Gastroesophageal sphincter (tissue), 4 donors: Measurements from ENCODE around the gene ITIH5. TPM values are rescaled to one million over a fixed set of nuclear protein-coding genes. Genes with fewer than 3 reads are reported as not detected.

Source experiments
- ATAC-seq: fragments of 150-250 bp; one replicate; pipeline ENCODE4 v1.9.1; 2016; ENCODE audit warnings: mild to moderate bottlenecking, moderate library complexity
- H3K27ac ChIP-seq, 4 donors: fragments of 200-600 bp; sonication (generic) in 3 of 4; 1 replicate in 3 of 4; 2 replicates in 1 of 4; pipeline ENCODE4 v1.5.1; 2016 to 2019
- H3K27me3 ChIP-seq: fragments of 200-600 bp; sonication (generic); one replicate; pipeline ENCODE4 v1.5.1; 2019
- H3K36me3 ChIP-seq, 2 donors: fragments of 200-600 bp; sonication (generic); one replicate each; pipeline ENCODE4 v1.5.1; 2019; ENCODE audit warnings: control low read depth in 1 of 2
- H3K4me1 ChIP-seq, 3 donors: fragments of 200-600 bp; sonication (generic); 1 replicate in 2 of 3; 2 replicates in 1 of 3; pipeline ENCODE4 v1.5.1; 2016 to 2019; ENCODE audit warnings: control low read depth in 2 of 3
- H3K4me3 ChIP-seq, 2 donors: fragments of 200-600 bp; sonication (generic); one replicate each; pipeline ENCODE4 v1.5.1; 2019; ENCODE audit warnings: mild to moderate bottlenecking in 1 of 2, moderate library complexity in 1 of 2
- H3K9me3 ChIP-seq, 3 donors: fragments of 200-600 bp; sonication (generic); one replicate each; pipeline ENCODE4 v1.5.1; 2017 to 2019; ENCODE audit warnings: control low read depth in 2 of 3
- EP300 ChIP-seq: sonication (generic); formaldehyde crosslinking; IDR thresholded peaks from one replicate; pipeline ENCODE4 v1.6.1; 2017; ENCODE audit warnings: antibody characterized with exemption, mild to moderate bottlenecking
- POLR2A ChIP-seq, 2 donors: fragments of 450-650 bp; IDR thresholded peaks; one replicate each; pipeline ENCODE4 v1.6.1; 2017; ENCODE audit warnings: antibody characterized with exemption in 2 of 2, mild to moderate bottlenecking in 2 of 2, moderate library complexity in 1 of 2
- POLR2AphosphoS5 ChIP-seq: sonication (generic); formaldehyde crosslinking; IDR thresholded peaks from one replicate; pipeline ENCODE4 v1.6.1; 2017; ENCODE audit warnings: antibody characterized with exemption
- WGBS, 2 donors: methylation state at CpG; one replicate each; pipeline ENCODE4 v1.1.5; 2018; ENCODE audit warnings: low coverage in 1 of 2; 5-methylcytosine and 5-hydroxymethylcytosine counted together
- total RNA-seq, 4 donors: library from RNA; depleted of rRNA; stranded (reverse); fragments of >200 nt; gene quantifications; one replicate each; pipeline ENCODE4 v1.1.0, GENCODE V29; 2016
- TF ChIP-seq, protein P1 (sequence below), 4 experiments: fragments of 200-600 bp in 2 of 4; fragments of 450-650 bp in 2 of 4; sonication (generic) in 1 of 4; IDR thresholded peaks; one replicate each; pipeline ENCODE4 v1.5.1; 2017 to 2019; ENCODE audit warnings: antibody characterized with exemption in 4 of 4, mild to moderate bottlenecking in 2 of 4, moderate library complexity in 2 of 4

ITIH5 gene
- total RNA-seq, 4 donors from 2014 or later = 36.4 to 96.0 (median 52.9) TPM

DNA sequence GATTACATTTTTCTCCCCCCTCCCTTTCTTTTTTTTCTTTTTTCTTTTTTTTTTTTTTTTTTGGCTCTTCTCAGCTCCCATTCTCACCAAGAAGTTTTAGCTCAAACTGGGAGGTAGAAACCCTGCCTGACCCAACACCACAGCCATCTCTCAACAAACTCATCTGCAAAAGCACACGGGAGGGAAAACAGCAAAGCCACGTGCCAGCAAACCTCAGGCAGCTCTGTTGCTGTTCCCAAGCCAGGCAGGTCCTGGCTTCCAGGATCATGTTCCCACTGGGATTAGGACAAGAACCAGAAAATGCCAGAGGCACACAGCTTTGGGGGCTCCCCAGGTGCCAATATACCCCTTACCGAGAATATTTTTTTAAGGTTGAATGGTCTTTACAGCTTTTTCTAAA lies 56.7 kb downstream of the ITIH5 start:
- Histone ChIP-seq H3K4me1 (peaks cover 7 to 55% (median 14%) of the 10 kb centered on the region in 3 donors), H3K27ac (peak overlapping the region; percentile 41 to 74 (median 70)), H3K4me3 (no peak overlapping the region), H3K9me3 (no peaks in the 10 kb centered on the region), H3K27me3 (no peaks in the 10 kb centered on the region), H3K36me3 (peaks cover 0 to 6% of the 10 kb centered on the region in 2 donors)
- 48 to 63% methylated on average over 1 to 2 of the region's 3 CpGs for WGBS, 2 donors
- ATAC-seq = no peak
- no peak for TF ChIP-seq POLR2A (IDR thresholded peaks at IDR 0.05)
- TF ChIP-seq, protein P1, sequence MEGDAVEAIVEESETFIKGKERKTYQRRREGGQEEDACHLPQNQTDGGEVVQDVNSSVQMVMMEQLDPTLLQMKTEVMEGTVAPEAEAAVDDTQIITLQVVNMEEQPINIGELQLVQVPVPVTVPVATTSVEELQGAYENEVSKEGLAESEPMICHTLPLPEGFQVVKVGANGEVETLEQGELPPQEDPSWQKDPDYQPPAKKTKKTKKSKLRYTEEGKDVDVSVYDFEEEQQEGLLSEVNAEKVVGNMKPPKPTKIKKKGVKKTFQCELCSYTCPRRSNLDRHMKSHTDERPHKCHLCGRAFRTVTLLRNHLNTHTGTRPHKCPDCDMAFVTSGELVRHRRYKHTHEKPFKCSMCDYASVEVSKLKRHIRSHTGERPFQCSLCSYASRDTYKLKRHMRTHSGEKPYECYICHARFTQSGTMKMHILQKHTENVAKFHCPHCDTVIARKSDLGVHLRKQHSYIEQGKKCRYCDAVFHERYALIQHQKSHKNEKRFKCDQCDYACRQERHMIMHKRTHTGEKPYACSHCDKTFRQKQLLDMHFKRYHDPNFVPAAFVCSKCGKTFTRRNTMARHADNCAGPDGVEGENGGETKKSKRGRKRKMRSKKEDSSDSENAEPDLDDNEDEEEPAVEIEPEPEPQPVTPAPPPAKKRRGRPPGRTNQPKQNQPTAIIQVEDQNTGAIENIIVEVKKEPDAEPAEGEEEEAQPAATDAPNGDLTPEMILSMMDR (IDR thresholded peaks at IDR 0.05) = no peak
- TF ChIP-seq EP300 = no peak
- TF ChIP-seq POLR2AphosphoS5 = no peak

DNA sequence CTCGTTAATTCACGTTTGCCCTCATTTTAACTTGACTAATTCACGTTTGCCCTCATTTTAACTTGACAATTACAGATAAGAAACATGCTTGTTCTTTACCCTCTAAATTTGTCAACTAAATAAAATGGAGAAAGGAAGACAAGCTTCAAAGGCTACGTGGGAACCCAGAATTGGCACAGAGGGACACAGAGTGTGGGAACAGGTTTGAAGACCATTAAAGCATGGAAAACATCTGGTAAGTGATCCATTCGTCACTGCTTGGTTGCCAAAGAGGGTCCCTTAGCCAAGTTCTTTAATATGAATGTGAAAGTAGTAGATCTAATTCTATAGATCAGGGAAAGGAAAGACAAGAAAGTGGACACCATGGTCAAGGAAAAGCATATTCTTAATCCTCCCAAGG lies 57.2 kb downstream of the ITIH5 start:
- no peak for ATAC-seq
- Histone ChIP-seq H3K27ac (peak overlapping the region in 2 of 4 donors; percentile 68 to 74), H3K36me3 (peaks cover 0 to 3% of the 10 kb centered on the region in 2 donors), H3K4me3 (no peak overlapping the region), H3K27me3 (no peaks in the 10 kb centered on the region), H3K9me3 (no peaks in the 10 kb centered on the region), H3K4me1 (peaks cover 7 to 55% (median 14%) of the 10 kb centered on the region in 3 donors)
- WGBS, 2 donors = 67 to 85% methylated on average over 4 to 5 of the region's 5 CpGs
- TF ChIP-seq POLR2AphosphoS5 = no peak
- TF ChIP-seq EP300 = no peak
- TF ChIP-seq POLR2A (IDR thresholded peaks at IDR 0.05) = no peak
- TF ChIP-seq, protein P1 (IDR thresholded peaks at IDR 0.05) = no peak

- H3K9me3 ChIP-seq = no peaks in the 10 kb centered on the region
- H3K4me3 ChIP-seq = no peak overlapping the region
- no peak overlapping the region for H3K27ac ChIP-seq
- TF ChIP-seq EP300 (no peak), POLR2AphosphoS5 (no peak), POLR2A (IDR thresholded peaks at IDR 0.05) (no peak)
- TF ChIP-seq, protein P1 (IDR thresholded peaks at IDR 0.05) = no peak
- H3K27me3 ChIP-seq = no peaks in the 10 kb centered on the region
- no peaks in the 10 kb centered on the region for H3K36me3 ChIP-seq
- WGBS, 2 donors = 94 to 95% methylated on average over 5 to 11 of the region's 11 CpGs
- ATAC-seq = no peak
- peaks cover 7 to 55% (median 14%) of the 10 kb centered on the region in 3 donors for H3K4me1 ChIP-seq
These were observed 58.8 kb downstream of the ITIH5 start for GRCh38 chr10:7608001-7608400.

- H3K4me1 ChIP-seq = peaks cover 7 to 58% (median 14%) of the 10 kb centered on the region in 3 donors
- peak overlapping the region in 3 of 4 donors; percentile 48 to 59 (median 52) for H3K27ac ChIP-seq
- ATAC-seq = peak; percentile 46
- H3K9me3 ChIP-seq = no peaks in the 10 kb centered on the region
- WGBS, 2 donors = 44 to 65% methylated on average over 2 to 4 of the region's 4 CpGs
- TF ChIP-seq POLR2AphosphoS5 = peak; percentile 36
- no peak for TF ChIP-seq EP300
- TF ChIP-seq, protein P1 (IDR thresholded peaks at IDR 0.05) = no peak
- no peaks in the 10 kb centered on the region for H3K36me3 ChIP-seq
- H3K27me3 ChIP-seq = no peaks in the 10 kb centered on the region
- H3K4me3 ChIP-seq = no peak overlapping the region
These were observed 59.8 kb downstream of the ITIH5 start for GRCh38 chr10:7606951-7607404.

GRCh38 chr10:7605565-7606295 lies 61.0 kb downstream of the ITIH5 start:
- H3K36me3 ChIP-seq = no peaks in the 10 kb centered on the region
- ATAC-seq = no peak
- H3K4me1 ChIP-seq = peaks cover 12 to 64% (median 18%) of the 10 kb centered on the region in 3 donors
- 51 to 68% methylated on average over 10 of the region's 11 CpGs for WGBS, 2 donors
- TF ChIP-seq, protein P1 (IDR thresholded peaks at IDR 0.05) = peak in 2 of 4 experiments; percentile 48 to 51
- TF ChIP-seq POLR2AphosphoS5 = peak; percentile 61
- no peak for TF ChIP-seq POLR2A (IDR thresholded peaks at IDR 0.05)
- TF ChIP-seq EP300 = no peak
- no peaks in the 10 kb centered on the region for H3K9me3 ChIP-seq
- no peaks in the 10 kb centered on the region for H3K27me3 ChIP-seq
- peak overlapping the region in 3 of 4 donors; percentile 21 to 48 (median 39) for H3K27ac ChIP-seq
- no peak overlapping the region for H3K4me3 ChIP-seq
